Astrocyte (in vitro differentiated cells and primary cell): ENCODE results near the gene BTBD2. TPM values are rescaled to one million over a fixed set of nuclear protein-coding genes. Genes with fewer than 3 reads are reported as not detected.

Experiments
- DNase-seq: peaks from one replicate; pipeline ENCODE4 v3.0.0-alpha.2; 2010; ENCODE audit warnings: low read depth
- FAIRE-seq: peaks from 2 replicates; lab custom pipeline; 2011; peaks lifted over from hg19 to GRCh38; lab: Jason Lieb, UNC
- H2AFZ ChIP-seq: 2 replicates; pipeline ENCODE4 v1.6.0; 2012; ENCODE audit warnings: low read depth, low read length, inconsistent platforms
- H3K27ac ChIP-seq: 2 replicates; pipeline ENCODE4 v1.5.1; 2011; ENCODE audit warnings: low read depth, low read length, inconsistent platforms
- H3K27me3 ChIP-seq: 2 replicates; pipeline ENCODE4 v1.6.0; 2011; ENCODE audit warnings: low read length, inconsistent platforms; ENCODE audit not compliant: insufficient read depth
- H3K36me3 ChIP-seq: 2 replicates; pipeline ENCODE4 v1.5.1; 2011; ENCODE audit warnings: low read length, inconsistent platforms; ENCODE audit not compliant: insufficient read depth
- H3K4me1 ChIP-seq: 2 replicates; pipeline ENCODE4 v1.5.1; 2011; ENCODE audit warnings: low read length, inconsistent platforms; ENCODE audit not compliant: insufficient read depth
- H3K4me2 ChIP-seq: 2 replicates; pipeline ENCODE4 v1.6.0; 2012; ENCODE audit warnings: low read length, inconsistent platforms
- H3K4me3 ChIP-seq: 2 replicates; pipeline ENCODE4 v1.5.1; 2011; ENCODE audit warnings: low read depth, mild to moderate bottlenecking, low read length, inconsistent platforms; ENCODE audit not compliant: insufficient read depth
- H3K79me2 ChIP-seq: 2 replicates; pipeline ENCODE4 v1.6.0; 2012; ENCODE audit warnings: mild to moderate bottlenecking, low read length, inconsistent platforms; ENCODE audit not compliant: insufficient read depth
- H3K9ac ChIP-seq: 2 replicates; pipeline ENCODE4 v1.6.0; 2012; ENCODE audit warnings: mild to moderate bottlenecking, low read length, inconsistent platforms
- H3K9me3 ChIP-seq: 2 replicates; pipeline ENCODE4 v1.5.1; 2012; ENCODE audit warnings: low read depth, mild to moderate bottlenecking, low read length, inconsistent platforms; ENCODE audit not compliant: insufficient read depth
- H4K20me1 ChIP-seq: 2 replicates; pipeline ENCODE4 v1.6.0; 2012; ENCODE audit warnings: low read length, inconsistent platforms; ENCODE audit not compliant: insufficient read depth
- H3K27ac Mint-ChIP-seq: one replicate; pipeline ENCODE4 v1.8.0; 2021; ENCODE audit warnings: mild to moderate bottlenecking, mixed read lengths; ENCODE audit not compliant: unreplicated experiment
- H3K27me3 Mint-ChIP-seq: one replicate; pipeline ENCODE4 v1.8.0; 2021; ENCODE audit warnings: low read depth, mixed read lengths; ENCODE audit not compliant: unreplicated experiment
- H3K36me3 Mint-ChIP-seq: one replicate; pipeline ENCODE4 v1.8.0; 2021; ENCODE audit warnings: low read depth, mixed read lengths; ENCODE audit not compliant: unreplicated experiment
- H3K4me1 Mint-ChIP-seq: one replicate; pipeline ENCODE4 v1.8.0; 2021; ENCODE audit warnings: low read depth, mixed read lengths; ENCODE audit not compliant: unreplicated experiment
- H3K4me3 Mint-ChIP-seq: one replicate; pipeline ENCODE4 v1.8.0; 2021; ENCODE audit warnings: mild to moderate bottlenecking, moderate library complexity, mixed read lengths; ENCODE audit not compliant: unreplicated experiment
- H3K9me3 Mint-ChIP-seq: one replicate; pipeline ENCODE4 v1.8.0; 2021; ENCODE audit warnings: mild to moderate bottlenecking, mixed read lengths; ENCODE audit not compliant: unreplicated experiment
- EZH2 ChIP-seq: IDR thresholded peaks from 2 replicates; pipeline ENCODE4 v1.6.1; 2012; ENCODE audit warnings: mild to moderate bottlenecking, low read length, inconsistent platforms; ENCODE audit not compliant: insufficient read depth
- total RNA-seq: library from RNA; stranded (reverse); gene quantifications from 2 replicates; pipeline ENCODE4 v1.2.1, GENCODE V29; 2021
- TF ChIP-seq, protein P1 (sequence below): IDR thresholded peaks from 2 replicates; pipeline ENCODE4 v1.5.1; 2011; ENCODE audit warnings: low read depth, mild to moderate bottlenecking, inconsistent platforms, low read length, moderate library complexity; ENCODE audit not compliant: insufficient read depth

Gene BTBD2
- total RNA-seq, 1 donor from 2014 or later, result 53.7 TPM

DNA sequence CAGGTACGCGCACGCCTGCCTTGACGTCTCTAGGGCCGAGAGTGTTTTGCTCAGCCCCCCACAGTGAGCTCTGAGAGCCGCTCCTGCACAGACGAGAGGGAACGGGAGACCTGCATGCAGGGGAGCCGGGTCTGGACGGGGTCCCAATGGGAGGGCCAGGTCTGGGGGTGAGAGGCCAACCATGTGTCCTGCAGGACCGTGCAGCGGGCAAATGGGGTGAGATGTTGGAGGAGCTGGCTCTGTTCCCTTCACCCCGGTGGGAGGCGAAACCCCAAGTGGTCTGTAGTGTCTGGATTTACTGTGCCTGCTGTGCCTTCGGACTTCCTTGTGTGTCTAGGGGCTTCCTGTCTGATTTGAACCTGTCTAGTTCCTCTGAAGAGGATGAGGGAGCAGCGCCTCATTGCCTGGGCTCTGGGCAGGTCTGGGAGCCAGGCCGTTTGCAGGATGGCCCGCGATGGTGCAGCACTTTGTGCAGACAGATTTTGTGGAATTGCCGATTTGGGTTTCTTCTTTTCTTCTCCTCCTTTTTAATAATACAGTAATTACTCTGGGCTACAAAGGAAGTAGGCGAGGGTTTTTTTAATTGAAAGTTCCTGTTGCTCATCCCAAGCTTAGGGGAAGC is 72.5 kb downstream of the BTBD2 start:
- Histone ChIP-seq H3K4me1 (peaks cover 23% of the 10 kb centered on the region), H3K9me3 (no peaks in the 10 kb centered on the region), H2AFZ (no peak overlapping the region), H3K4me3 (peak overlapping the region; percentile 94), H3K4me2 (peak overlapping the region; percentile 100), H3K9ac (peak overlapping the region; percentile 90), H3K36me3 (peaks cover 2% of the 10 kb centered on the region), H3K27me3 (no peaks in the 10 kb centered on the region), H3K27ac (no peak overlapping the region), H3K79me2 (peaks cover 63% of the 10 kb centered on the region), H4K20me1 (peaks cover 56% of the 10 kb centered on the region)
- Mint-ChIP-seq H3K4me1 (peaks cover 9% of the 10 kb centered on the region), H3K9me3 (no peaks in the 10 kb centered on the region), H3K36me3 (no peaks in the 10 kb centered on the region), H3K27me3 (no peaks in the 10 kb centered on the region), H3K4me3 (peak overlapping the region; percentile 94), H3K27ac (peak overlapping the region; percentile 87)
- no peak for DNase-seq
- no peak for TF ChIP-seq EZH2
- TF ChIP-seq, protein P1, sequence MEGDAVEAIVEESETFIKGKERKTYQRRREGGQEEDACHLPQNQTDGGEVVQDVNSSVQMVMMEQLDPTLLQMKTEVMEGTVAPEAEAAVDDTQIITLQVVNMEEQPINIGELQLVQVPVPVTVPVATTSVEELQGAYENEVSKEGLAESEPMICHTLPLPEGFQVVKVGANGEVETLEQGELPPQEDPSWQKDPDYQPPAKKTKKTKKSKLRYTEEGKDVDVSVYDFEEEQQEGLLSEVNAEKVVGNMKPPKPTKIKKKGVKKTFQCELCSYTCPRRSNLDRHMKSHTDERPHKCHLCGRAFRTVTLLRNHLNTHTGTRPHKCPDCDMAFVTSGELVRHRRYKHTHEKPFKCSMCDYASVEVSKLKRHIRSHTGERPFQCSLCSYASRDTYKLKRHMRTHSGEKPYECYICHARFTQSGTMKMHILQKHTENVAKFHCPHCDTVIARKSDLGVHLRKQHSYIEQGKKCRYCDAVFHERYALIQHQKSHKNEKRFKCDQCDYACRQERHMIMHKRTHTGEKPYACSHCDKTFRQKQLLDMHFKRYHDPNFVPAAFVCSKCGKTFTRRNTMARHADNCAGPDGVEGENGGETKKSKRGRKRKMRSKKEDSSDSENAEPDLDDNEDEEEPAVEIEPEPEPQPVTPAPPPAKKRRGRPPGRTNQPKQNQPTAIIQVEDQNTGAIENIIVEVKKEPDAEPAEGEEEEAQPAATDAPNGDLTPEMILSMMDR, result no peak
- FAIRE-seq, result no peak

DNA sequence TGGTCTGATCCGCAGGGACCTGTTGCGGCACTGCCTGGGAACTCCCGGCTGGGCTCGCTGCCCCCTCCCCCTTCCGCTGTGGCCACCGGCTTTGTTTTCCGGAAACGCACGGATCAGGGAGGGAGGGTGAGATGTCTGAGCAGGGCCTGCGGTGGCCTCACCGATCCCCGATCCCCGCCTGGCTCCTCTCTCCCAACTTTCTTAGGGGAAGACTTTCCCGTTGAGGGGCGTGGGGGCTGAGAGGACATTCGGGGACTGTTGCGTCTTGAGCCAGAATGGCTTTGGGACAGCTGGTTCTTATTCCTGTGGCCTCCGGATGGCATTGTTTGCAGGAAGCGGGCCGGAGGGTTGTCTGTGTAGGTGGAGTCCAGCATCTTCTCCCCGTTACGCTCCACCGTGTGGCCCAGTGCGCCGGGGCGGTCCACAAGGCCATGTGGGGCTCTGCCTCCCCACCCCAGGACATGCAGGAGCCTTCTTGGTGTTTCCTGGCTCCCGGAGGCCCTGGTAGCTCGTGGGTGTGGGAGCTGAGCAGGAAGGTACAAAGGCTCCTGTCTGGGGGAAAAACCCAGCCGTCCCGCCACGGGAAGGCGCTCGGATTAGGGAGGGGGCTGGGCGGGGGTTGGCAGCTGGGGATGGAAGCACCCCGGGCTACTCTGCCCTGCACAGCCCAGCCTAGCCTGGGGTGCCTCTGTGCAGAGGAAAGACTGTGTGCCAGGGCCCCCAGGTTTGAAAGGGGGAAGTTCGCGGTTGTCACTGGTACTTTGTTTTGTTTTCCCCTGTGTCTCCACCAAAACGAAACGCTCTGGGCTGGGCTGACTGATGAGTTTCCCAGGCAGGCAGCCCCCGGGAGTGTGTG is 73.2 kb downstream of the BTBD2 start:
- no peaks in the 10 kb centered on the region for H3K27me3 ChIP-seq
- H3K27ac Mint-ChIP-seq, result peak overlapping the region; percentile 87
- H3K36me3 ChIP-seq, result peaks cover 2% of the 10 kb centered on the region
- peak overlapping the region; percentile 90 for H3K9ac ChIP-seq
- H3K4me3 ChIP-seq, result peak overlapping the region; percentile 94
- peaks cover 9% of the 10 kb centered on the region for H3K4me1 Mint-ChIP-seq
- H3K27me3 Mint-ChIP-seq, result no peaks in the 10 kb centered on the region
- TF ChIP-seq, protein P1, result no peak
- TF ChIP-seq EZH2, result no peak
- no peaks in the 10 kb centered on the region for H3K9me3 ChIP-seq
- H3K4me1 ChIP-seq, result peaks cover 23% of the 10 kb centered on the region
- peak overlapping the region; percentile 94 for H3K4me3 Mint-ChIP-seq
- H4K20me1 ChIP-seq, result peaks cover 49% of the 10 kb centered on the region
- peak overlapping the region; percentile 100 for H3K4me2 ChIP-seq
- H3K9me3 Mint-ChIP-seq, result no peaks in the 10 kb centered on the region
- FAIRE-seq (no peak), DNase-seq (peak; percentile 61)
- H3K36me3 Mint-ChIP-seq, result no peaks in the 10 kb centered on the region
- peak overlapping the region; percentile 55 for H3K27ac ChIP-seq
- H2AFZ ChIP-seq, result peak overlapping the region; percentile 78
- peaks cover 56% of the 10 kb centered on the region for H3K79me2 ChIP-seq
